Measurements from ENCODE around the gene EML1.

EML1 gene

GRCh38 chr14:99966912-99967311 lies 173.7 kb downstream of the EML1 start:
- DNase-seq (ENCODE audit: low read depth): no peak

GRCh38 chr14:99968191-99968920 lies 175.1 kb downstream of the EML1 start:
- no peak for DNase-seq (ENCODE audit: low read depth)

GRCh38 chr14:99968941-99969340 lies 175.7 kb downstream of the EML1 start:
- no peak for DNase-seq (ENCODE audit: low read depth)

- DNase-seq (ENCODE audit: low read depth): no peak
Observed at GRCh38 chr14:99969673-99970322, 176.6 kb downstream of the EML1 start.

GRCh38 chr14:99971087-99971940 lies 178.1 kb downstream of the EML1 start:
- peak; percentile 74 for DNase-seq (ENCODE audit: low read depth)

GRCh38 chr14:99971941-99972747 lies 178.9 kb downstream of the EML1 start:
- DNase-seq (ENCODE audit: low read depth): peak; percentile 2

GRCh38 chr14:99972748-99973466 lies 179.7 kb downstream of the EML1 start:
- DNase-seq (ENCODE audit: low read depth): no peak

- DNase-seq (ENCODE audit: low read depth): no peak
Observed at GRCh38 chr14:99975190-99975589, 182.0 kb downstream of the EML1 start.

GRCh38 chr14:99976021-99976420 lies 182.8 kb downstream of the EML1 start:
- no peak for DNase-seq (ENCODE audit: low read depth)

- DNase-seq (ENCODE audit: low read depth): no peak
Observed at GRCh38 chr14:99976681-99977080, 183.5 kb downstream of the EML1 start.

- no peak for DNase-seq (ENCODE audit: low read depth)
Observed at GRCh38 chr14:99980299-99980698, 187.1 kb downstream of the EML1 start.

- DNase-seq (ENCODE audit: low read depth): no peak
Observed at GRCh38 chr14:99981806-99982205, 188.6 kb downstream of the EML1 start.

- peak; percentile 41 for DNase-seq (ENCODE audit: low read depth)
Observed at GRCh38 chr14:99982537-99983250, 189.5 kb downstream of the EML1 start.

- DNase-seq (ENCODE audit: low read depth): no peak
Observed at GRCh38 chr14:99983251-99984015, 190.2 kb downstream of the EML1 start.

- no peak for DNase-seq (ENCODE audit: low read depth)
Observed at GRCh38 chr14:99984036-99984435, 190.8 kb downstream of the EML1 start.

GRCh38 chr14:99986396-99986795 lies 193.2 kb downstream of the EML1 start:
- no peak for DNase-seq (ENCODE audit: low read depth)

- DNase-seq (ENCODE audit: low read depth): no peak
Observed at GRCh38 chr14:99989032-99989431, 195.8 kb downstream of the EML1 start.

- no peak for DNase-seq (ENCODE audit: low read depth)
Observed at GRCh38 chr14:99990268-99991170, 197.3 kb downstream of the EML1 start.

- DNase-seq (ENCODE audit: low read depth): no peak
Observed at GRCh38 chr14:99991331-99991730, 198.1 kb downstream of the EML1 start.

Measured in activated T-helper 9 cell treated with anti-CD3 and anti-CD28 coated beads, Interleukin-2, amount 50 U/mL, for 16 hours (primary cell).